ENCODE results near the gene RPN2. TPM values are rescaled to one million over a fixed set of nuclear protein-coding genes. Genes with fewer than 3 reads are reported as not detected.

The RPN2 gene
- total RNA-seq, 1 donor: 159 TPM

GRCh38 chr20:37234254-37234581 lies 55.1 kb downstream of the RPN2 start:
- no peak for DNase-seq (ENCODE audit: low read depth)
- TF ChIP-seq CTCF (IDR thresholded peaks at IDR 0.05; ENCODE audit: insufficient read depth, low read length): no peak

GRCh38 chr20:37235065-37235464 lies 55.9 kb downstream of the RPN2 start:
- no peak overlapping the region for H3K4me3 ChIP-seq (ENCODE audit: low read depth, low read length)
- TF ChIP-seq CTCF (IDR thresholded peaks at IDR 0.05; ENCODE audit: insufficient read depth, low read length): no peak
- no peak for DNase-seq (ENCODE audit: low read depth)

More at GRCh38 chr20:37234254-37234581, 55.1 kb downstream of the RPN2 start:
- no peak overlapping the region for H3K4me3 ChIP-seq (ENCODE audit: low read depth, low read length)

- no peak overlapping the region for H3K4me3 ChIP-seq (ENCODE audit: low read depth, low read length)
- TF ChIP-seq CTCF (IDR thresholded peaks at IDR 0.05; ENCODE audit: insufficient read depth, low read length): no peak
- DNase-seq (ENCODE audit: low read depth): no peak
Observed at GRCh38 chr20:37236462-37236861, 57.3 kb downstream of the RPN2 start.

GRCh38 chr20:37237656-37238055 lies 58.5 kb downstream of the RPN2 start:
- no peak for DNase-seq (ENCODE audit: low read depth)
- H3K4me3 ChIP-seq (ENCODE audit: low read depth, low read length): no peak overlapping the region
- no peak for TF ChIP-seq CTCF (IDR thresholded peaks at IDR 0.05; ENCODE audit: insufficient read depth, low read length)

- TF ChIP-seq CTCF (IDR thresholded peaks at IDR 0.05; ENCODE audit: insufficient read depth, low read length): no peak
- no peak overlapping the region for H3K4me3 ChIP-seq (ENCODE audit: low read depth, low read length)
- no peak for DNase-seq (ENCODE audit: low read depth)
Observed at GRCh38 chr20:37238426-37238825, 59.3 kb downstream of the RPN2 start.

GRCh38 chr20:37238935-37239451 lies 59.9 kb downstream of the RPN2 start:
- DNase-seq (ENCODE audit: low read depth): peak; percentile 67
- no peak overlapping the region for H3K4me3 ChIP-seq (ENCODE audit: low read depth, low read length)
- no peak for TF ChIP-seq CTCF (IDR thresholded peaks at IDR 0.05; ENCODE audit: insufficient read depth, low read length)

GRCh38 chr20:37240337-37241067 lies 61.4 kb downstream of the RPN2 start:
- no peak for TF ChIP-seq CTCF (IDR thresholded peaks at IDR 0.05; ENCODE audit: insufficient read depth, low read length)
- H3K4me3 ChIP-seq (ENCODE audit: low read depth, low read length): no peak overlapping the region
- DNase-seq (ENCODE audit: low read depth): no peak
